GM12864 (cell line): ENCODE results near the gene SMCO4.

Source experiments
- DNase-seq: peaks from one replicate; pipeline ENCODE4 v3.0.0-alpha.2; 2011; ENCODE audit warnings: low read depth
- H3K4me3 ChIP-seq: 2 replicates; pipeline ENCODE4 v1.5.1; 2011; ENCODE audit warnings: mild to moderate bottlenecking, low read depth, low read length, control low read depth
- TF ChIP-seq, protein P1 (sequence below): IDR thresholded peaks from 2 replicates; pipeline ENCODE4 v1.5.1; 2011; ENCODE audit warnings: low read depth, mild to moderate bottlenecking, moderate library complexity, low read length, control low read depth, inconsistent platforms; ENCODE audit errors: missing control alignments

SMCO4 gene

GRCh38 chr11:93545566-93545965, 2.4 kb upstream of the SMCO4 start:
- TF ChIP-seq, protein P1, sequence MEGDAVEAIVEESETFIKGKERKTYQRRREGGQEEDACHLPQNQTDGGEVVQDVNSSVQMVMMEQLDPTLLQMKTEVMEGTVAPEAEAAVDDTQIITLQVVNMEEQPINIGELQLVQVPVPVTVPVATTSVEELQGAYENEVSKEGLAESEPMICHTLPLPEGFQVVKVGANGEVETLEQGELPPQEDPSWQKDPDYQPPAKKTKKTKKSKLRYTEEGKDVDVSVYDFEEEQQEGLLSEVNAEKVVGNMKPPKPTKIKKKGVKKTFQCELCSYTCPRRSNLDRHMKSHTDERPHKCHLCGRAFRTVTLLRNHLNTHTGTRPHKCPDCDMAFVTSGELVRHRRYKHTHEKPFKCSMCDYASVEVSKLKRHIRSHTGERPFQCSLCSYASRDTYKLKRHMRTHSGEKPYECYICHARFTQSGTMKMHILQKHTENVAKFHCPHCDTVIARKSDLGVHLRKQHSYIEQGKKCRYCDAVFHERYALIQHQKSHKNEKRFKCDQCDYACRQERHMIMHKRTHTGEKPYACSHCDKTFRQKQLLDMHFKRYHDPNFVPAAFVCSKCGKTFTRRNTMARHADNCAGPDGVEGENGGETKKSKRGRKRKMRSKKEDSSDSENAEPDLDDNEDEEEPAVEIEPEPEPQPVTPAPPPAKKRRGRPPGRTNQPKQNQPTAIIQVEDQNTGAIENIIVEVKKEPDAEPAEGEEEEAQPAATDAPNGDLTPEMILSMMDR, result no peak
- no peak overlapping the region for H3K4me3 ChIP-seq
- DNase-seq, result no peak

DNA sequence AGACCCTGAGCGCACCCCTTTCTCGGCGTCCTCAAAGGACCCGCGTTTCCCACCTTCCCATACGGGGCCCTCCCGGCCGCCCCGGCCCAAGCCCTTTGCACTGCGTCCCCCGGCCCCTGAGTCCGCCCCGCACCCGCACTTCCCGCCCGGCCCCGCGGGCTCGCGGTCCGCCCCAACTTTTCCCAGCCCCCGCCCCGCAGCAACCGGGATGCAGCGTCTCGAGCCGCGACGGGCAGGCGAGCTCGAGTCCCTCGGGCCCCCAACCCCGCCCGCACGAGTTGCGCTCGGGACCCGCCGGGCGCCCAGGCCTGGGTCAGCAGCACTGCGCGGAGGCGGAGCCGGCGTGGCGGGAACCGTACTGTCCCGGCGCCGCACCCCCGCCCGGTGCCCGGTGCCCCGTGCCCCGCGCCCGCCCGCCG, 371 bp downstream of the SMCO4 start:
- TF ChIP-seq, protein P1, result no peak
- peak overlapping the region; percentile 81 for H3K4me3 ChIP-seq
- no peak for DNase-seq

GRCh38 chr11:93541884-93542810, 1.0 kb downstream of the SMCO4 start:
- DNase-seq, result no peak
- TF ChIP-seq, protein P1, result no peak
- peak overlapping the region; percentile 81 for H3K4me3 ChIP-seq

DNA sequence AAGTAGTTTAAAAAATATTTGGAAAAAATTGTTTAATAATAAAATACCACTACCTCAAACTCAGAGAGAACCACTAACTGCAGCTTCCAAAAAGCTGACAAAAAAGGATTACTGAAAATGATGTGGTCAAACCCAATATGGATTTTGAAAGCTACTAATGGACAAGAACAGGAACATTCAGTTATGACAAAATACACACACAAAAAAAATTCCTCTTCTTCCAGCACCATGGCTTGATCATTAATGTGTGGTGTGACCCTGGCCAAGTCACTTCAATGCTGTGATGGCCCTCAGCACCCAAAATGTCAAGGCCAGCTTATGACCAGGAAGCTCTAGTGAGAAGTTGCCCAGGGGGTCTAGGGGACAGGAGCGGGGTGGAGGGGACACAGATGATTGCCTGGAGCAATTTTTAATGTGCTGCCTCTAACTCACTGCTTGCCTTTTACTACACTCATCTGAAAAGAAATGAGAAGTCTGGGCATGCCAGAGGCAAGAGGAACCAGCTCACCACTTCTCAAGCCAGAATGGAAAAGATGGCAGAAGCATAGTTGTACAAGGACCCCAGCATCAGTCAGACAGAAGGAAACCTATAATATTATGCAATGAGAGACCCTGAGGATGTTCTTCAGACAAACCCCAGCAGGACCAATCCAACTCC, 2.2 kb downstream of the SMCO4 start:
- no peak overlapping the region for H3K4me3 ChIP-seq
- no peak for DNase-seq
- TF ChIP-seq, protein P1, result no peak

DNA sequence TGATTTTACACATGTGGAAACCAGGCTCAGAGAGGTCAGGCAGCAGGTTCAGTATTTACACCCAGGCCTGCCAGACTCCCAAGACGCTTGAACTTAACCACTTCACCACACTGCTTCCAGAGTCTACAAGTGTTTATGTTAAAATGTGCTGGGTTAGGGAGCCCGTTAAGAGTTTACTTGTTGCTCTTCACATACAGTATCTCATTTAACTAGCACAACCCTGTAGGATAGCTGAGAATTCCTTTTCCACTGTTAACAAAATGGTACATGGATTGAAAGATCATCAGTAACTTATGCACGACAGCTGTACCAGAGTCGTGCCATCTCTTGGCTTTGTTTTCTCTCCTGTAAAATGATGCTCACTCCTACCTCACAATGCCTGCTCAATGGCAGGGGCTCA, 2.9 kb downstream of the SMCO4 start:
- no peak overlapping the region for H3K4me3 ChIP-seq
- TF ChIP-seq, protein P1, result no peak
- no peak for DNase-seq

- DNase-seq, result no peak
- H3K4me3 ChIP-seq, result no peak overlapping the region
- TF ChIP-seq, protein P1, result no peak
These were observed 5.4 kb downstream of the SMCO4 start for GRCh38 chr11:93537767-93538261.

GRCh38 chr11:93537049-93537448, 6.1 kb downstream of the SMCO4 start:
- TF ChIP-seq, protein P1, result no peak
- H3K4me3 ChIP-seq, result no peak overlapping the region
- no peak for DNase-seq
